HL-60/S4 treated with phorbol 12-myristate 13-acetate at 8.2 ng/mL for 4 days and 3 days (cell line): ENCODE data around the gene TOMM40L.

Source experiments
- in situ Hi-C: fragments of 300-500 bp; cut with MboI; formaldehyde crosslinking; loops from 2 replicates; pipeline ENCODE4 v1.15.0; 2022; ENCODE audit warnings: low sequenced_read_pairs

The TOMM40L gene

GRCh38 chr1:161196521-161197451 is 29.1 kb upstream of the TOMM40L start:
- in situ Hi-C loops: no loop called here

GRCh38 chr1:161197560-161198193 is 28.2 kb upstream of the TOMM40L start:
- in situ Hi-C loops: no loop called here

- in situ Hi-C loops: no loop called here
These were observed 27.5 kb upstream of the TOMM40L start for GRCh38 chr1:161198194-161198896.

GRCh38 chr1:161198897-161199431 is 26.9 kb upstream of the TOMM40L start, which contains the start of gene ADAMTS4:
ADAMTS4 (minus strand) TSS chr1:161199054; CDS start chr1:161198627, 427 bp downstream.
- in situ Hi-C loops: no loop called here

- in situ Hi-C loops: loop anchor here (25.0 kb wide), 1 partner anchor 163 kb away; the partner anchor contains the start of gene CFAP126
These were observed 26.2 kb upstream of the TOMM40L start for GRCh38 chr1:161199506-161200139.

GRCh38 chr1:161200421-161200991 is 25.4 kb upstream of the TOMM40L start:
- in situ Hi-C loops: loop anchor here (25.0 kb wide), 1 partner anchor 162 kb away; the partner anchor contains the start of gene CFAP126

- in situ Hi-C loops: loop anchor here (25.0 kb wide), 1 partner anchor 161 kb away; the partner anchor contains the start of gene CFAP126
These were observed 24.6 kb upstream of the TOMM40L start for GRCh38 chr1:161200992-161201835.

GRCh38 chr1:161201836-161202712 is 23.8 kb upstream of the TOMM40L start, which contains the start of gene NDUFS2:
NDUFS2 (plus strand) TSS chr1:161202367; CDS start chr1:161202386, 19 bp downstream.
- in situ Hi-C loops: loop anchor here (25.0 kb wide), 1 partner anchor 160 kb away; the partner anchor contains the start of gene CFAP126

- in situ Hi-C loops: loop anchor here (25.0 kb wide), 1 partner anchor 156 kb away; the partner anchor contains the start of gene CFAP126
These were observed 19.3 kb upstream of the TOMM40L start for GRCh38 chr1:161206411-161207140.

- in situ Hi-C loops: loop anchor here (25.0 kb wide), 1 partner anchor 155 kb away; the partner anchor contains the start of gene CFAP126
These were observed 18.7 kb upstream of the TOMM40L start for GRCh38 chr1:161207173-161207572.

GRCh38 chr1:161209790-161210409 is 16.0 kb upstream of the TOMM40L start:
- in situ Hi-C loops: loop anchor here (25.0 kb wide), 1 partner anchor 152 kb away; the partner anchor contains the start of gene CFAP126

- in situ Hi-C loops: loop anchor here (25.0 kb wide), 1 partner anchor 148 kb away; the partner anchor contains the start of gene CFAP126
These were observed 11.5 kb upstream of the TOMM40L start for GRCh38 chr1:161214369-161214768.

GRCh38 chr1:161215076-161215475 is 10.8 kb upstream of the TOMM40L start, which contains the start of gene FCER1G:
FCER1G (plus strand) TSS chr1:161215295; CDS start chr1:161215322, 27 bp downstream.
- in situ Hi-C loops: loop anchor here (25.0 kb wide), 1 partner anchor 147 kb away; the partner anchor contains the start of gene CFAP126

GRCh38 chr1:161216945-161217712 is 8.7 kb upstream of the TOMM40L start:
- in situ Hi-C loops: loop anchor here (25.0 kb wide), 1 partner anchor 145 kb away; the partner anchor contains the start of gene CFAP126

- in situ Hi-C loops: loop anchor here (25.0 kb wide), 1 partner anchor 144 kb away; the partner anchor contains the start of gene CFAP126
These were observed 8.0 kb upstream of the TOMM40L start for GRCh38 chr1:161217831-161218230.
